Measurements from ENCODE around the gene CFAP73. TPM values are rescaled to one million over a fixed set of nuclear protein-coding genes. Genes with fewer than 3 reads are reported as not detected.
"Not testable (repeated sequence)": the region's sequence is repeated elsewhere in the genome, so short reads cannot be mapped to it uniquely, and the experiment has no call there.

Gene CFAP73
- total RNA-seq, result 0.62 TPM

GRCh38 chr12:113149361-113150150 lies at the start of gene CFAP73:
Gene CFAP73 (plus strand): TSS chr12:113149724. CDS start chr12:113149858, 134 bp downstream.
- peak; percentile 50 for DNase-seq

- no peak for DNase-seq
Observed at GRCh38 chr12:113099764-113100163, 49.8 kb upstream of the CFAP73 start.

GRCh38 chr12:113101751-113102150 lies 47.8 kb upstream of the CFAP73 start:
- no peak for DNase-seq

GRCh38 chr12:113102811-113103210 lies 46.7 kb upstream of the CFAP73 start:
- no peak for DNase-seq

- DNase-seq, result no peak
Observed at GRCh38 chr12:113103756-113104450, 45.6 kb upstream of the CFAP73 start.

- DNase-seq, result no peak
Observed at GRCh38 chr12:113104953-113105510, 44.5 kb upstream of the CFAP73 start.

GRCh38 chr12:113105606-113106271 lies 43.8 kb upstream of the CFAP73 start:
- no peak for DNase-seq

GRCh38 chr12:113106361-113106760 lies 43.2 kb upstream of the CFAP73 start:
- DNase-seq, result no peak

GRCh38 chr12:113108308-113108707 lies 41.2 kb upstream of the CFAP73 start:
- DNase-seq, result no peak

GRCh38 chr12:113109360-113109759 lies 40.2 kb upstream of the CFAP73 start:
- DNase-seq, result no peak

GRCh38 chr12:113109872-113110599 lies 39.5 kb upstream of the CFAP73 start:
- DNase-seq, result no peak

- no peak for DNase-seq
Observed at GRCh38 chr12:113111247-113111646, 38.3 kb upstream of the CFAP73 start.

GRCh38 chr12:113112043-113112899 lies 37.3 kb upstream of the CFAP73 start:
- no peak for DNase-seq

- DNase-seq, result no peak
Observed at GRCh38 chr12:113113397-113113796, 36.1 kb upstream of the CFAP73 start.

- DNase-seq, result no peak
Observed at GRCh38 chr12:113114447-113115178, 34.9 kb upstream of the CFAP73 start.

GRCh38 chr12:113115455-113116126 lies 33.9 kb upstream of the CFAP73 start:
- DNase-seq, result no peak

- no peak for DNase-seq
Observed at GRCh38 chr12:113116875-113117274, 32.6 kb upstream of the CFAP73 start.

GRCh38 chr12:113117684-113118083 lies 31.8 kb upstream of the CFAP73 start:
- DNase-seq, result not testable (repeated sequence)

- DNase-seq, result no peak
Observed at GRCh38 chr12:113118142-113118541, 31.4 kb upstream of the CFAP73 start.
